ENCODE data around the gene DHDH. TPM values are rescaled to one million over a fixed set of nuclear protein-coding genes. Genes with fewer than 3 reads are reported as not detected.
"Not testable (repeated sequence)": the region's sequence is repeated elsewhere in the genome, so short reads cannot be mapped to it uniquely, and the experiment has no call there.

Gene DHDH
- not detected for total RNA-seq

DNA sequence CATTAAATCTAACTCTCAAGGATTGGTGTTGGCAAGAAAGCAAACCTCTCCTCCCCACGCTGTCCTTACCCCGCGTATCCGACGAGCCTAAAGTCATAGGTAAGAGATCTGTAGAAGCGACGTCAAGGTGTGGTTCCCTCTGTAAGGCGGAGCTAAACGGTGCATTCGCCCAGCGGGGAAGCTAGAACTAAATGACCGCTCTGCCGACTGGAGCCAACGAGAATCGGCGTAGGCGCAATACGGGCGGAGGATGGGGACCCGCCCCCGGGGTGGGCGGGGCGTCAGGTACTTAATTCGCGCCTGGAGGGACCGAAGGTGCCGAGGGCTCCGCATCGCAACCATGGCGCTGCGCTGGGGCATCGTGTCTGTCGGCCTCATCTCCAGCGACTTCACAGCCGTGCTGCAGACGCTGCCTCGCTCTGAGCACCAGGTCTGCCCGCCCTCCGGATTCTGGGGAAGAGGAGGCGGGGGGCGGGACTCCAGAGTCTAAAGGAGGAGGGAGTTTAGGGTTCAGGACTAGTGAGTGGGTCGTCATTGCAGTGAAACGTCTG lies at the start of gene DHDH:
Gene DHDH, plus strand, starts transcription at position 318 of the 551 bp plus-strand sequence. Its CDS starts 23 bp downstream, at position 341.
- Histone ChIP-seq H3K27ac (no peak within 1 kb of the TSS), H3K36me3 (no peaks in the 10 kb centered on the region), H3K9me3 (no peaks in the 10 kb centered on the region), H3K27me3 (no peaks in the 10 kb centered on the region), H3K4me3 (peak within 1 kb of the TSS; percentile 22 to 52), H3K4me1 (peaks cover 0 to 12% of the 10 kb centered on the region in 2 donors)
- DNase-seq (ENCODE audit: low spot score): peak; percentile 68
- TF ChIP-seq, protein P1, sequence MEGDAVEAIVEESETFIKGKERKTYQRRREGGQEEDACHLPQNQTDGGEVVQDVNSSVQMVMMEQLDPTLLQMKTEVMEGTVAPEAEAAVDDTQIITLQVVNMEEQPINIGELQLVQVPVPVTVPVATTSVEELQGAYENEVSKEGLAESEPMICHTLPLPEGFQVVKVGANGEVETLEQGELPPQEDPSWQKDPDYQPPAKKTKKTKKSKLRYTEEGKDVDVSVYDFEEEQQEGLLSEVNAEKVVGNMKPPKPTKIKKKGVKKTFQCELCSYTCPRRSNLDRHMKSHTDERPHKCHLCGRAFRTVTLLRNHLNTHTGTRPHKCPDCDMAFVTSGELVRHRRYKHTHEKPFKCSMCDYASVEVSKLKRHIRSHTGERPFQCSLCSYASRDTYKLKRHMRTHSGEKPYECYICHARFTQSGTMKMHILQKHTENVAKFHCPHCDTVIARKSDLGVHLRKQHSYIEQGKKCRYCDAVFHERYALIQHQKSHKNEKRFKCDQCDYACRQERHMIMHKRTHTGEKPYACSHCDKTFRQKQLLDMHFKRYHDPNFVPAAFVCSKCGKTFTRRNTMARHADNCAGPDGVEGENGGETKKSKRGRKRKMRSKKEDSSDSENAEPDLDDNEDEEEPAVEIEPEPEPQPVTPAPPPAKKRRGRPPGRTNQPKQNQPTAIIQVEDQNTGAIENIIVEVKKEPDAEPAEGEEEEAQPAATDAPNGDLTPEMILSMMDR (IDR thresholded peaks at IDR 0.05): no peak

DNA sequence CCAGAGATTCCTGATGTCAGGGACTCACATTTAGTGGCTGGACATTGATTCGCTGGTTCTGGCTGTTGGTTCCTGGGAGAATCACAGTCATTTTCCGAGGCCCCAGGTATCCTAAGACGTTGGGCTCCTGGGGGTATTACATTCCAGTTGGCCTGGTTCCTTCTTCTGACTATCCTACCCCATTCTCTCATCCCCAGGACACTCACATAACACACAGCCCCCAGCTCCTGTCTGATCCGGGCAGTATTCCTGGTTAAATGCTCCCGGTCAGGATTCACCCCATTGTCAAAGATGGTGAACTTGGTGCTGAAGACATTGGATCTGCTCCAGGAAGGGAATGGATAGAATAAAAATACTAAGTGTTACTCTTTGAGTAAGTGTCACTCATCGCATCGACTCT lies 49.8 kb upstream of the DHDH start:
- H3K36me3 ChIP-seq: peaks cover under 1% of the 10 kb centered on the region
- H3K27me3 ChIP-seq: no peaks in the 10 kb centered on the region
- H3K9me3 ChIP-seq: no peaks in the 10 kb centered on the region
- DNase-seq (ENCODE audit: low spot score): no peak
- no peak overlapping the region for H3K4me3 ChIP-seq
- peaks cover 0 to 18% of the 10 kb centered on the region in 2 donors for H3K4me1 ChIP-seq
- TF ChIP-seq, protein P1 (IDR thresholded peaks at IDR 0.05): no peak
- no peak overlapping the region for H3K27ac ChIP-seq

DNA sequence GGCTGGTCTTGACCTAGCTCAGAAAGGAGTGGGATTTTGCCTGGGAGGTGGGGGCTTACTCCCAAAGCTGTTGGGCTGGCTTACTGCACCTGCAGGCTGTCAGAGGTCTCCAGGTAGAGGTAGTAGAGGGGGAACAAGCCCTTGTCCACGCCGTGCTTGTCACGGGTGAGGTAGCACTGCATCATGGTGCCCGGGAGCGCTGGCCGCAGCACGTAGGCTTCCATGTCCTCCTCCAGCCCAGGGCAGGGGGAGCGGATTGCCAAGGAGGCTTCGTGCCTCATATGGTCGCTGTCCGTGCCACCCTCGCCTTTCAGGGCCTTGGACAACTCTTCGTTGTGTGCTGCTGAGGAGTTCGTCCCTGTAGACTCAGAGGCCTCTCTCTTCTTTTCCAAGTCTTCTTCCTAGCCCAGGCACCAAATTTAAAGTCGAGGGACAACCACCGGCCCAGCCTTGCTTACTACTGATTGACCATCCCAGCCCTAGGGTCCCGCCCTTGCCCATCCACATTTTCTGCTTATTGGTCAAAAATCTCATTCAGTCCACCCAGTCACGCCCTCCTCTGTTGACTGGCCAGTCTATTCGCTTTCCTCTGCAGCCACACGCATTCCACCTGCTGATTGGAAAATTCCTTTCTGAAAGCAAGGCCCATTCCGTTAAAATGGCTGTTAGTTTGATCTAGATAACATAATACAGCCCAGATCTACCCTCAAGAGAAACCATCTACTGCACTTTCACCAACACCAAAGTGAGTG lies 45.5 kb upstream of the DHDH start:
- TF ChIP-seq, protein P1 (IDR thresholded peaks at IDR 0.05): no peak

DNA sequence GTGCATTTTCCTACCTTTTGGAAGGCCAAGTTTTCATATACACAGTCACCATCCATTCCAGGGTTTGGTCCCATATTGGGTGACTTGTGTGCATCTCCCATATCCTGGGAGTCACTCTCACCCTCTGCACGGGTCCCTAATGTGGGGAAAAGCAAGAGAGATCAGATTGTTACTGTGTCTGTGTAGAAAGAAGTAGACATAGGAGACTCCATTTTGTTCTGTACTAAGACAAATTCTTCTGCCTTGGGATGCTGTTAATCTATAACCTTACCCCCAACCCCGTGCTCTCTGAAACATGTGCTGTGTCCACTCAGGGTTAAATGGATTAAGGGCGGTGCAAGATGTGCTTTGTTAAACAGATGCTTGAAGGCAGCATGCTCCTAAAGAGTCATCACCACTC lies 44.0 kb upstream of the DHDH start:
- not testable (repeated sequence) for H3K4me1 ChIP-seq; H3K4me3 ChIP-seq; H3K9me3 ChIP-seq; DNase-seq (ENCODE audit: low spot score); H3K27ac ChIP-seq; H3K36me3 ChIP-seq; H3K27me3 ChIP-seq

More for the DNA sequence above, 45.5 kb upstream of the DHDH start:
- Histone ChIP-seq H3K27me3 (no peaks in the 10 kb centered on the region), H3K9me3 (no peaks in the 10 kb centered on the region), H3K4me1 (no peaks in the 10 kb centered on the region), H3K27ac (no peak overlapping the region), H3K36me3 (no peaks in the 10 kb centered on the region), H3K4me3 (no peak overlapping the region)
- DNase-seq (ENCODE audit: low spot score): no peak

DNA sequence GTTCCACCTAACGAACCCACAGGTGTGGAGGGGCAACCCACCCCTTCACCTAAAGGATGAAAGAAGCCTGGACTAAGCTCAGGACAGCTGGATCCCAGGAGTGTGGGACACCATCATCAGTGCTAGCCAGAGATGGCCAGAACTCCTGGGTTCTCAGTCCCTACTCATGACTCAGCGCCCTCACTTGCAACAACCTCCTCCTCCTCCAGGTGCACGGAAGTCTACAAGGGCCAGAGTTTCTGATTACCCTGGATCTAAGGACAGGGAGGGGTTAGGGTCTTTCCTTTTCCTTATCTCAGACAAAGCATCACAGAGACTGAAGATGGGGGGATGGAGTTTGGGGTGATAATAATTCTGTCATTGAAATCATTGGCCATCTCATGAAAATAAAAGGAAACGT lies 42.9 kb upstream of the DHDH start:
- Histone ChIP-seq H3K4me1 (peaks cover 0 to 6% of the 10 kb centered on the region in 2 donors), H3K4me3 (no peak overlapping the region), H3K9me3 (no peaks in the 10 kb centered on the region), H3K36me3 (no peaks in the 10 kb centered on the region), H3K27me3 (no peaks in the 10 kb centered on the region), H3K27ac (no peak overlapping the region)
- no peak for DNase-seq (ENCODE audit: low spot score)
- TF ChIP-seq, protein P1 (IDR thresholded peaks at IDR 0.05): no peak

DNA sequence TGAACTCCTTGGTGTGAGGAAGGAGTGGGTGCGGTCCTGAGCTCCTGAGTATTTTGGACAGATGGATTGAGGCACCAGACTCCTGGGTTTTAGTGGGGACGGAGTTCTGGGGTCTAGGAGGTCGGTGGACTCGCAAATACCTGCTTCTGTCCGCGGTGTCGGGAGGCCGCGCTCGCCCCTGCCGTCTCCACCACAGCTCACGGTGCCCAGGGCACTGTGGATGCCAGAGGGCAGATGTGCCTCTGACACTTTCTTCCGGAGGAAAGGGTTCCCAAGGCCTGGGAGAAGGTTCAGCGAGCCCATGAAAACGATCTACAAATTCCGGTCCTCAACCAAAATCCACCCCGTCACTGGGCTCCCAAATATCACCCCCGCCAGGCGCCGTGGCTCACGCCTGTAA lies 38.3 kb upstream of the DHDH start:
- Histone ChIP-seq H3K27me3 (no peaks in the 10 kb centered on the region), H3K36me3 (no peaks in the 10 kb centered on the region), H3K4me3 (no peak overlapping the region), H3K9me3 (no peaks in the 10 kb centered on the region), H3K4me1 (peaks cover 0 to 23% of the 10 kb centered on the region in 2 donors), H3K27ac (no peak overlapping the region)
- TF ChIP-seq, protein P1 (IDR thresholded peaks at IDR 0.05): no peak
- no peak for DNase-seq (ENCODE audit: low spot score)

All from right atrium auricular region (tissue), 2 donors.